Measurements from ENCODE around the gene ZNF335.

- TF ChIP-seq, protein P1, sequence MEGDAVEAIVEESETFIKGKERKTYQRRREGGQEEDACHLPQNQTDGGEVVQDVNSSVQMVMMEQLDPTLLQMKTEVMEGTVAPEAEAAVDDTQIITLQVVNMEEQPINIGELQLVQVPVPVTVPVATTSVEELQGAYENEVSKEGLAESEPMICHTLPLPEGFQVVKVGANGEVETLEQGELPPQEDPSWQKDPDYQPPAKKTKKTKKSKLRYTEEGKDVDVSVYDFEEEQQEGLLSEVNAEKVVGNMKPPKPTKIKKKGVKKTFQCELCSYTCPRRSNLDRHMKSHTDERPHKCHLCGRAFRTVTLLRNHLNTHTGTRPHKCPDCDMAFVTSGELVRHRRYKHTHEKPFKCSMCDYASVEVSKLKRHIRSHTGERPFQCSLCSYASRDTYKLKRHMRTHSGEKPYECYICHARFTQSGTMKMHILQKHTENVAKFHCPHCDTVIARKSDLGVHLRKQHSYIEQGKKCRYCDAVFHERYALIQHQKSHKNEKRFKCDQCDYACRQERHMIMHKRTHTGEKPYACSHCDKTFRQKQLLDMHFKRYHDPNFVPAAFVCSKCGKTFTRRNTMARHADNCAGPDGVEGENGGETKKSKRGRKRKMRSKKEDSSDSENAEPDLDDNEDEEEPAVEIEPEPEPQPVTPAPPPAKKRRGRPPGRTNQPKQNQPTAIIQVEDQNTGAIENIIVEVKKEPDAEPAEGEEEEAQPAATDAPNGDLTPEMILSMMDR (IDR thresholded peaks at IDR 0.05; ENCODE audit: poor library complexity): no peak
- TF ChIP-seq EZH2 (IDR thresholded peaks at IDR 0.05; ENCODE audit: borderline replicate concordance): no peak
- TF ChIP-seq EZH2phosphoT487 (IDR thresholded peaks at IDR 0.05; ENCODE audit: low read depth, severe bottlenecking, unreplicated experiment): no peak
These were observed 35.7 kb upstream of the ZNF335 start for GRCh38 chr20:46007671-46008070.
